B cell (primary cell): ENCODE results near the gene PEX14. TPM values are rescaled to one million over a fixed set of nuclear protein-coding genes. Genes with fewer than 3 reads are reported as not detected.

Experiments
- ATAC-seq: fragments of 200-7000 bp; cut with Tn5 transposase; one replicate; pipeline ENCODE4 v1.10.0; 2021; ENCODE audit warnings: low read depth, mild to moderate bottlenecking, moderate number of reproducible peaks, moderate library complexity
- CTCF ChIA-PET: fragments of 350-600 bp; sonication (Branson Sonifier 250); formaldehyde crosslinking; loops from one replicate; lab custom pipeline; 2021; ENCODE audit warnings: antibody characterized with exemption, inconsistent platforms; lab: Charles Lee
- POLR2A ChIA-PET: fragments of 350-600 bp; sonication (Branson Sonifier 250); formaldehyde crosslinking; loops from one replicate; lab custom pipeline; 2021; ENCODE audit warnings: antibody characterized with exemption; lab: Charles Lee
- DNase-seq: peaks from one replicate; pipeline ENCODE4 v3.0.0; 2013
- H2AFZ ChIP-seq: 2 replicates; pipeline ENCODE4 v1.6.1; 2012; ENCODE audit warnings: mild to moderate bottlenecking, low read depth, low read length; ENCODE audit not compliant: insufficient read depth, poor library complexity, severe bottlenecking
- H3K27ac ChIP-seq, 2 donors: 1 replicate in 1 of 2; 2 replicates in 1 of 2; pipeline ENCODE4 v1.5.1; 2012 to 2013; ENCODE audit warnings: low read length in 2 of 2, mild to moderate bottlenecking in 2 of 2, moderate library complexity in 1 of 2
- H3K27me3 ChIP-seq, 4 experiments: fragments of 200-600 bp in 1 of 4; sonication (generic) in 1 of 4; replicated peaks in 1 of 4; 1 replicate in 2 of 4; 2 replicates in 2 of 4; pipeline versions ENCODE4 v1.6.1 to v1.7.0; 2013 to 2016; ENCODE audit warnings: low read length in 3 of 4, mild to moderate bottlenecking in 2 of 4, mixed read lengths in 1 of 4, moderate library complexity in 1 of 4; ENCODE audit not compliant: insufficient read depth in 4 of 4, control insufficient read depth in 3 of 4; ENCODE audit errors: control extremely low read depth in 1 of 4
- H3K36me3 ChIP-seq, 2 experiments: replicated peaks in 1 of 2; 1 replicate in 1 of 2; 2 replicates in 1 of 2; pipeline versions ENCODE4 v1.6.1 to v1.7.1; 2013; ENCODE audit warnings: low read length in 1 of 2; ENCODE audit not compliant: insufficient read depth in 2 of 2, control insufficient read depth in 1 of 2; ENCODE audit errors: control extremely low read depth in 1 of 2, extremely low read depth in 1 of 2
- H3K4me1 ChIP-seq, 2 donors: fragments of 200-600 bp in 1 of 2; sonication (generic) in 1 of 2; 1 replicate in 1 of 2; 2 replicates in 1 of 2; pipeline versions ENCODE4 v1.5.1 to v1.6.1; 2013 to 2017; ENCODE audit warnings: low read length in 2 of 2; ENCODE audit not compliant: control insufficient read depth in 2 of 2, insufficient read depth in 2 of 2
- H3K4me2 ChIP-seq: replicated peaks from 2 replicates; pipeline ENCODE3; 2012; ENCODE audit warnings: mild to moderate bottlenecking, low read depth, low read length; ENCODE audit not compliant: poor library complexity, severe bottlenecking
- H3K4me3 ChIP-seq, 5 experiments: fragments of 200-600 bp in 1 of 5; sonication (generic) in 1 of 5; 1 replicate in 3 of 5; 2 replicates in 2 of 5; pipeline versions ENCODE4 v1.5.1 to v1.7.0; 2011 to 2016; ENCODE audit warnings: low read length in 4 of 5, mild to moderate bottlenecking in 4 of 5, low read depth in 2 of 5, control low read depth in 1 of 5, moderate library complexity in 1 of 5; ENCODE audit not compliant: insufficient read depth in 1 of 5; ENCODE audit errors: control extremely low read depth in 1 of 5, extremely low read depth in 1 of 5
- H3K79me2 ChIP-seq: fragments of 200-600 bp; sonication (generic); one replicate; pipeline ENCODE4 v1.6.0; 2016; ENCODE audit warnings: low read length; ENCODE audit not compliant: control insufficient read depth, insufficient read depth
- H3K9ac ChIP-seq: fragments of 200-600 bp; sonication (generic); 2 replicates; pipeline ENCODE4 v1.6.1; 2017; ENCODE audit warnings: mild to moderate bottlenecking, low read length, moderate library complexity
- H3K9me3 ChIP-seq, 3 donors: one replicate each; pipeline versions ENCODE4 v1.6.1 to v1.7.1; 2013; ENCODE audit warnings: low read length in 2 of 3; ENCODE audit not compliant: control insufficient read depth in 2 of 3, insufficient read depth in 1 of 3; ENCODE audit errors: control extremely low read depth in 1 of 3
- H4K20me1 ChIP-seq: 2 replicates; pipeline ENCODE4 v1.6.0; 2012; ENCODE audit warnings: mild to moderate bottlenecking, low read length; ENCODE audit not compliant: insufficient read depth, control insufficient read depth, poor library complexity, severe bottlenecking
- H3K27ac Mint-ChIP-seq: one replicate; pipeline ENCODE4 v1.8.0; 2021; ENCODE audit warnings: mixed read lengths
- H3K27me3 Mint-ChIP-seq: one replicate; pipeline ENCODE4 v1.8.0; 2021; ENCODE audit warnings: mixed read lengths
- H3K4me1 Mint-ChIP-seq: one replicate; pipeline ENCODE4 v1.8.0; 2021; ENCODE audit warnings: mixed read lengths
- H3K4me3 Mint-ChIP-seq: one replicate; pipeline ENCODE4 v1.8.0; 2021; ENCODE audit warnings: mixed read lengths
- H3K9me3 Mint-ChIP-seq: one replicate; pipeline ENCODE4 v1.8.0; 2022; ENCODE audit warnings: mixed read lengths; ENCODE audit not compliant: insufficient read depth
- EZH2 ChIP-seq: IDR thresholded peaks from 2 replicates; pipeline ENCODE4 v1.6.1; 2012; ENCODE audit warnings: borderline replicate concordance, low read depth, mild to moderate bottlenecking, moderate library complexity, low read length; ENCODE audit not compliant: insufficient read depth, poor library complexity, severe bottlenecking
- WGBS: methylation state at CpG from one replicate; pipeline ENCODE4 v1.1.5; 2013; ENCODE audit warnings: missing lambda C conversion rate; ENCODE audit not compliant: insufficient coverage; 5-methylcytosine and 5-hydroxymethylcytosine counted together
- intact Hi-C: fragments of 100-400 bp; cut with micrococcal nuclease; formaldehyde crosslinking; loops from one replicate; pipeline ENCODE4 v1.10.0; 2022
- polyA plus RNA-seq: library from polyadenylated mRNA; depleted of rRNA; stranded (reverse); fragments of >200 nt; gene quantifications from 2 replicates; pipeline ENCODE4 v1.2.3, GENCODE V29; 2012
- total RNA-seq, 2 donors: library from RNA; stranded (reverse); fragments of 120-200 nt in 1 of 2; gene quantifications; 1 replicate in 1 of 2; 2 replicates in 1 of 2; pipeline versions ENCODE4 v1.2.3 to v1.2.4, GENCODE V29; 2013 to 2022
- TF ChIP-seq, protein P1 (sequence below): fragments of 200-600 bp; IDR thresholded peaks from one replicate; pipeline ENCODE4 v1.8.0; 2022; ENCODE audit warnings: antibody characterized with exemption, mild to moderate bottlenecking

PEX14 gene
- total and polyA plus RNA-seq, 2 donors (not counting 1 experiment from before 2014, with no cell fraction given), result 14.1 to 19.3 TPM

DNA sequence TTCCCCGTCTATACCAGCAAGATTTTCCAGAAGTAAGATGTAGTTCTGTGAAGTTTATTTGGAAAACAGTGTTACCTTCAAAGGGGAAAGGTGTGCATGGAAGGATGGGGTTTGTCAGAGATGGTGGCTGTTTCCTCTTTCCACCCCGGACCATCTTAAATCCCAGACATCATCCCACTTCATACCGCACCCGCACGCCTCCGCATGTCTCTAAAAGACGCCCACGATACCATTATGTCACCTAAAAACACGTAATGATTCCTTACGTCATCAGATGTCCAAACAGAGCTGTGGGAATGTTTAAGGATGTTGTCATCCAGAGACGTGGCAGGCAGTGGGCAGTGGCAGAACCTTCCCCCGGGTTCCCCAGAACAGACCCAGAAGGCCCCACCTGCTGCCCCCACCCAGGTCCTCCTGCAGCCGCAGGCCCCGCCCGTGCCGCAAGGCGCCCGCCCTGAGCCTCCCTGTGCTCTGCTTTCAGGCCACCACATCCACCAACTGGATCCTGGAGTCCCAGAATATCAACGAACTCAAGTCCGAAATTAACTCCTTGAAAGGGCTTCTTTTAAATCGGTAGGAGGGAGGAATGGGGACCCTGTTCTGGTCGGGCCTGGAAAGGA is 152.2 kb downstream of the PEX14 start:
- H3K9ac ChIP-seq, result no peak overlapping the region
- intact Hi-C loops, result no loop called here
- H2AFZ ChIP-seq, result no peak overlapping the region
- no peaks in the 10 kb centered on the region for H3K9me3 Mint-ChIP-seq
- DNase-seq (no peak), ATAC-seq (no peak)
- H3K79me2 ChIP-seq, result no peaks in the 10 kb centered on the region
- peaks cover 0 to 21% of the 10 kb centered on the region in 2 experiments for H3K36me3 ChIP-seq
- no peaks in the 10 kb centered on the region for H3K4me1 Mint-ChIP-seq
- TF ChIP-seq, protein P1, sequence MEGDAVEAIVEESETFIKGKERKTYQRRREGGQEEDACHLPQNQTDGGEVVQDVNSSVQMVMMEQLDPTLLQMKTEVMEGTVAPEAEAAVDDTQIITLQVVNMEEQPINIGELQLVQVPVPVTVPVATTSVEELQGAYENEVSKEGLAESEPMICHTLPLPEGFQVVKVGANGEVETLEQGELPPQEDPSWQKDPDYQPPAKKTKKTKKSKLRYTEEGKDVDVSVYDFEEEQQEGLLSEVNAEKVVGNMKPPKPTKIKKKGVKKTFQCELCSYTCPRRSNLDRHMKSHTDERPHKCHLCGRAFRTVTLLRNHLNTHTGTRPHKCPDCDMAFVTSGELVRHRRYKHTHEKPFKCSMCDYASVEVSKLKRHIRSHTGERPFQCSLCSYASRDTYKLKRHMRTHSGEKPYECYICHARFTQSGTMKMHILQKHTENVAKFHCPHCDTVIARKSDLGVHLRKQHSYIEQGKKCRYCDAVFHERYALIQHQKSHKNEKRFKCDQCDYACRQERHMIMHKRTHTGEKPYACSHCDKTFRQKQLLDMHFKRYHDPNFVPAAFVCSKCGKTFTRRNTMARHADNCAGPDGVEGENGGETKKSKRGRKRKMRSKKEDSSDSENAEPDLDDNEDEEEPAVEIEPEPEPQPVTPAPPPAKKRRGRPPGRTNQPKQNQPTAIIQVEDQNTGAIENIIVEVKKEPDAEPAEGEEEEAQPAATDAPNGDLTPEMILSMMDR, result no peak
- TF ChIP-seq EZH2, result no peak
- H3K4me1 ChIP-seq, result no peaks in the 10 kb centered on the region
- H3K4me3 ChIP-seq, result no peak overlapping the region
- H3K27ac Mint-ChIP-seq, result no peak overlapping the region
- WGBS, result 97% methylated on average over 10 of the region's 22 CpGs
- no peak overlapping the region for H3K27ac ChIP-seq
- no peaks in the 10 kb centered on the region for H4K20me1 ChIP-seq
- no peaks in the 10 kb centered on the region for H3K27me3 Mint-ChIP-seq
- H3K27me3 ChIP-seq, result no peaks in the 10 kb centered on the region
- no peak overlapping the region for H3K4me3 Mint-ChIP-seq
- no peak overlapping the region for H3K4me2 ChIP-seq
- ChIA-PET CTCF (no interaction called here), POLR2A (no interaction called here)
- H3K9me3 ChIP-seq, result no peaks in the 10 kb centered on the region

DNA sequence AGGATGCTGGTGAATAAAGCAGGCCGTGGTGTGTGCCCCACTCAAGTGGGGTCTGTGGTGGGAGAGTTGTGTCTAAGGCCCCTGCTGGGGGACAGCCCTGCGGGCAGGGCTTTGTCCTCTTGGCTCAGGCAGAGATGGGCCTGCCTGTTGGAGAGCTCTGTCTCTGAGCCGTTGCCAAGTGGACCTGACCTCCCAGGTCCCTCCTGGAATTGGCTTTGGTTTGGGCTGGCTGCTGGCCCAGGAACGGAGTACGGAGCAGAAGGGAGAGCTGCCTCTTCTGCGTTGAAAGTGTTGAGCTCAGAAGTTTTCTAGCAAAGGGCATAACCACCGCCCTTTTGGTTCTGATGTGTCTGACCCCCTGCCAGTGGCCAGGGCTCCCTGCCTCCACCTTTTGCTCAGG is 153.9 kb downstream of the PEX14 start:
- H3K4me3 Mint-ChIP-seq, result no peak overlapping the region
- intact Hi-C loops, result no loop called here
- no peaks in the 10 kb centered on the region for H3K4me1 Mint-ChIP-seq
- no peak overlapping the region for H2AFZ ChIP-seq
- H3K4me2 ChIP-seq, result no peak overlapping the region
- ChIA-PET POLR2A (no interaction called here), CTCF (no interaction called here)
- WGBS, result 98% methylated on average over 7 of the region's 7 CpGs
- no peaks in the 10 kb centered on the region for H4K20me1 ChIP-seq
- no peak for DNase-seq
- H3K27me3 ChIP-seq, result no peaks in the 10 kb centered on the region
- H3K36me3 ChIP-seq, result peaks cover 0 to 16% of the 10 kb centered on the region in 2 experiments
- H3K4me1 ChIP-seq, result no peaks in the 10 kb centered on the region
- no peak overlapping the region for H3K9ac ChIP-seq
- H3K4me3 ChIP-seq, result no peak overlapping the region
- no peaks in the 10 kb centered on the region for H3K79me2 ChIP-seq
- no peaks in the 10 kb centered on the region for H3K9me3 ChIP-seq
- no peaks in the 10 kb centered on the region for H3K9me3 Mint-ChIP-seq
- H3K27me3 Mint-ChIP-seq, result no peaks in the 10 kb centered on the region
- ATAC-seq, result no peak
- no peak overlapping the region for H3K27ac Mint-ChIP-seq
- no peak overlapping the region for H3K27ac ChIP-seq
- TF ChIP-seq EZH2, result no peak
- TF ChIP-seq, protein P1, result no peak
